ENCODE measurements around the gene TACC2.

Gene TACC2

DNA sequence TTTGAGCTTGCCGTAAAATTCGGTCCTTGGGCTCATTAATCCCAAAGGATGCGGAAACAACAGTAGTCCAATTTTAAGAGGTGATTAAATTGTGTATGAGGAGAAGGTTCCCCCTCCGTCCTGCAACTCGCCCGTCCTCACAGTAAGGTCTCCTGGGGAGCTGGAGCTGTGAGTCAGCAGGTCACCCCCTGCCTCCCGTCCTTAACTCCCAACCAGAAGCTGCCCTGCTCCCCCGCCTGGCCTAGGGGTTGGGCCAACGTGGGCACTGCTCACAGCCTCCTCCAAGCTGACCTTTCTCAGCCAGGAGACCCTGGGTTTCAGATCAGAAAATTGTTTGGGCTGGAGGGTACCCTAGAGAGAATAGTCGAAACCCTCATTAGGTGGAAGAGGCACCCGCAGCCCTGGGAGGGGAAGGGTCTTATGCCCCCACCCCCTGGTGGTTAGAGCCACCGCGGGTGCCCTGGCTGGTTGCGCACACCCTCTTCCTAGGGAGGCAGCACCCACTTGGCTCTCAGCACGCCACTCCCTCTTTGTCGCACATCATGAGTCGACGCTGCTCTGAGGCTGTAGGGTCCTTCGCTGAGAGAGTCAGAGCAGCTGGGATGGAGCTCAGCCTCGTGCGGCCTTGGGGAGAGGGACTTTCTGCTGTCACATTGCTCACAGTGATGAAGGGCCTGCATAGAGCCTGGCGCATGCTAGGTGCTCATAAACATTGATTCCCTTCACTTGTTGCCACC is 131.2 kb downstream of the TACC2 start:
- Histone ChIP-seq H3K4ac (ENCODE audit: low read depth in 1 of 2, low read length in 2 of 2) (peak overlapping the region in 1 of 2 experiments; percentile 35), H3K14ac (ENCODE audit: low read length in 2 of 2) (no peak overlapping the region), H2BK5ac (ENCODE audit: low read depth, low read length, poor library complexity, severe bottlenecking) (no peak overlapping the region), H2BK120ac (ENCODE audit: low read depth, low read length) (no peak overlapping the region), H3K9me3 (ENCODE audit: control insufficient read depth, low read length) (no peaks in the 10 kb centered on the region), H3K23ac (ENCODE audit: low read length in 2 of 2) (no peak overlapping the region), H3K4me3 (ENCODE audit: insufficient read depth in 1 of 2, low read depth in 1 of 2, low read length in 2 of 2) (no peak overlapping the region), H2AK5ac (ENCODE audit: low read length, severe bottlenecking) (peak overlapping the region; percentile 23), H3K4me2 (ENCODE audit: low read length, poor library complexity, severe bottlenecking) (peak overlapping the region; percentile 31), H3K4me1 (ENCODE audit: control insufficient read depth, insufficient read depth, low read depth, low read length) (peaks cover 28% of the 10 kb centered on the region), H4K8ac (ENCODE audit: low read length) (peak overlapping the region; percentile 19), H3K18ac (ENCODE audit: low read depth in 1 of 2, low read length in 2 of 2) (peak overlapping the region in 1 of 2 experiments; percentile 37), H2AFZ (ENCODE audit: low read depth, low read length) (no peak overlapping the region), H3K27me3 (ENCODE audit: control insufficient read depth in 1 of 2, insufficient read depth in 1 of 2, low read length in 2 of 2) (no peaks in the 10 kb centered on the region), H2BK15ac (ENCODE audit: low read depth, poor library complexity, severe bottlenecking) (no peak overlapping the region), H3K9ac (ENCODE audit: low read length) (no peak overlapping the region), H4K91ac (ENCODE audit: low read length) (peak overlapping the region; percentile 71), H3K27ac (ENCODE audit: low read length, poor library complexity, severe bottlenecking) (peak overlapping the region; percentile 1), H3K36me3 (ENCODE audit: control insufficient read depth in 1 of 2, insufficient read depth in 2 of 2, low read depth in 1 of 2, low read length in 2 of 2) (no peaks in the 10 kb centered on the region), H2BK12ac (ENCODE audit: low read length in 2 of 2) (peak overlapping the region in 1 of 2 experiments; percentile 21), H3K79me1 (replicated peaks; ENCODE audit: low read length, poor library complexity, severe bottlenecking) (peaks cover 33% of the 10 kb centered on the region)
- whole genome bisulfite sequencing: 78% methylated on average over 20 of the region's 22 CpGs
- no peak for DNase-seq

DNA sequence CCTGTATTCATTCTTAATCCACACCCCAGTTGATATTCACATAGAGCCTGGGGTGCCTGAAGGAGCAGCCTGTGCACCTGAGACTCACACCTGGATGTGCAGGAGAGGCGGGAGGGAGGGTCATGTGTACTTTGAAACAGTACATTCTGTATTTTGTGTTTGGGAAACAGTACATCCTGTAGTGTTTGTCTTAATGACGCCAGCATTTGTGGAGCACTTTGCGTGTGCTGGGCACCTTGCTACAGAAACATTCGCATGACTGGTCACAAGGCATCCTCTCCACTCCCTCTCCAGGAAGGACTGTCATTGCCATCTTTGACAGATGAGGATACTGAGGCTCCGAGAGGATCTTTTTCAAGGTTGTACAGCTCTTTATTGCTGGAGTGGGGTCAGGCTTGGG is 132.1 kb downstream of the TACC2 start:
- no peak for DNase-seq
- 97% methylated on average over 5 of the region's 5 CpGs for WGBS
- no peak overlapping the region for H2BK5ac ChIP-seq (ENCODE audit: low read depth, low read length, poor library complexity, severe bottlenecking)
- H3K9me3 ChIP-seq (ENCODE audit: control insufficient read depth, low read length): no peaks in the 10 kb centered on the region
- no peak overlapping the region for H2AFZ ChIP-seq (ENCODE audit: low read depth, low read length)
- no peak overlapping the region for H3K14ac ChIP-seq (ENCODE audit: low read length in 2 of 2)
- peak overlapping the region; percentile 49 for H2AK5ac ChIP-seq (ENCODE audit: low read length, severe bottlenecking)
- H3K4me1 ChIP-seq (ENCODE audit: control insufficient read depth, insufficient read depth, low read depth, low read length): peaks cover 28% of the 10 kb centered on the region
- H3K27me3 ChIP-seq (ENCODE audit: control insufficient read depth in 1 of 2, insufficient read depth in 1 of 2, low read length in 2 of 2): no peaks in the 10 kb centered on the region
- H3K23ac ChIP-seq (ENCODE audit: low read length in 2 of 2): no peak overlapping the region
- no peak overlapping the region for H3K4me3 ChIP-seq (ENCODE audit: insufficient read depth in 1 of 2, low read depth in 1 of 2, low read length in 2 of 2)
- peaks cover 38% of the 10 kb centered on the region for H3K79me1 ChIP-seq (replicated peaks; ENCODE audit: low read length, poor library complexity, severe bottlenecking)
- no peak overlapping the region for H2BK15ac ChIP-seq (ENCODE audit: low read depth, poor library complexity, severe bottlenecking)
- no peak overlapping the region for H3K4me2 ChIP-seq (ENCODE audit: low read length, poor library complexity, severe bottlenecking)
- no peak overlapping the region for H3K27ac ChIP-seq (ENCODE audit: low read length, poor library complexity, severe bottlenecking)
- no peak overlapping the region for H4K8ac ChIP-seq (ENCODE audit: low read length)
- no peak overlapping the region for H4K91ac ChIP-seq (ENCODE audit: low read length)
- H3K9ac ChIP-seq (ENCODE audit: low read length): no peak overlapping the region
- H3K18ac ChIP-seq (ENCODE audit: low read depth in 1 of 2, low read length in 2 of 2): no peak overlapping the region
- no peak overlapping the region for H3K4ac ChIP-seq (ENCODE audit: low read depth in 1 of 2, low read length in 2 of 2)
- H2BK120ac ChIP-seq (ENCODE audit: low read depth, low read length): no peak overlapping the region
- H2BK12ac ChIP-seq (ENCODE audit: low read length in 2 of 2): no peak overlapping the region
- H3K36me3 ChIP-seq (ENCODE audit: control insufficient read depth in 1 of 2, insufficient read depth in 2 of 2, low read depth in 1 of 2, low read length in 2 of 2): no peaks in the 10 kb centered on the region

DNA sequence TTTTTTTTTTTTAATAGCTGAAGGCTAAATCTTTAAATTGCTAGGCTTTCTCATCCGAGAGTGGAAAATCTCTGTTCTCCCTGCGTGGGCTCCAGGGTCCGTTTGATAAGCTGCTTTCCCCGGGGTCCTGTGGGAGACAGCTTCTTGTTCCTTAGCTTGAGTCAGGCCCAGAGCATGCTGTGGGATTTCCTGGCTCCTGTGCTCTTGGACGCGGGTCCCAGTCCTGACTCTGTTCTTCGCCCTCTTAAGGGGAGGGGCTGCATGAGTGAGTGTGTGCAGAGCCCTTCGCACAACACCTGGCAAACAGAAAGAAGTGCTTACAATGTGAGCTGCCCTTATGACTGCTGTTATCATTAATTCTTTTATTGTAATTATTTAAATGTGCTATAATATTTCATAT is 133.5 kb downstream of the TACC2 start:
- Histone ChIP-seq H3K4me2 (ENCODE audit: low read length, poor library complexity, severe bottlenecking) (no peak overlapping the region), H2BK5ac (ENCODE audit: low read depth, low read length, poor library complexity, severe bottlenecking) (no peak overlapping the region), H2AK5ac (ENCODE audit: low read length, severe bottlenecking) (no peak overlapping the region), H3K4ac (ENCODE audit: low read depth in 1 of 2, low read length in 2 of 2) (no peak overlapping the region), H2BK12ac (ENCODE audit: low read length in 2 of 2) (peak overlapping the region in 1 of 2 experiments; percentile 3), H2AFZ (ENCODE audit: low read depth, low read length) (no peak overlapping the region), H3K14ac (ENCODE audit: low read length in 2 of 2) (no peak overlapping the region), H3K18ac (ENCODE audit: low read depth in 1 of 2, low read length in 2 of 2) (no peak overlapping the region), H3K79me1 (replicated peaks; ENCODE audit: low read length, poor library complexity, severe bottlenecking) (peaks cover 39% of the 10 kb centered on the region), H3K23ac (ENCODE audit: low read length in 2 of 2) (peak overlapping the region in 1 of 2 experiments; percentile 5), H3K4me3 (ENCODE audit: insufficient read depth in 1 of 2, low read depth in 1 of 2, low read length in 2 of 2) (no peak overlapping the region), H3K36me3 (ENCODE audit: control insufficient read depth in 1 of 2, insufficient read depth in 2 of 2, low read depth in 1 of 2, low read length in 2 of 2) (no peaks in the 10 kb centered on the region), H3K9me3 (ENCODE audit: control insufficient read depth, low read length) (no peaks in the 10 kb centered on the region), H3K27me3 (ENCODE audit: control insufficient read depth in 1 of 2, insufficient read depth in 1 of 2, low read length in 2 of 2) (no peaks in the 10 kb centered on the region), H3K4me1 (ENCODE audit: control insufficient read depth, insufficient read depth, low read depth, low read length) (peaks cover 33% of the 10 kb centered on the region), H3K9ac (ENCODE audit: low read length) (no peak overlapping the region), H2BK120ac (ENCODE audit: low read depth, low read length) (no peak overlapping the region), H4K91ac (ENCODE audit: low read length) (no peak overlapping the region), H4K8ac (ENCODE audit: low read length) (no peak overlapping the region), H2BK15ac (ENCODE audit: low read depth, poor library complexity, severe bottlenecking) (no peak overlapping the region), H3K27ac (ENCODE audit: low read length, poor library complexity, severe bottlenecking) (no peak overlapping the region)
- no peak for DNase-seq
- WGBS: 74% methylated on average over 6 of the region's 8 CpGs

DNA sequence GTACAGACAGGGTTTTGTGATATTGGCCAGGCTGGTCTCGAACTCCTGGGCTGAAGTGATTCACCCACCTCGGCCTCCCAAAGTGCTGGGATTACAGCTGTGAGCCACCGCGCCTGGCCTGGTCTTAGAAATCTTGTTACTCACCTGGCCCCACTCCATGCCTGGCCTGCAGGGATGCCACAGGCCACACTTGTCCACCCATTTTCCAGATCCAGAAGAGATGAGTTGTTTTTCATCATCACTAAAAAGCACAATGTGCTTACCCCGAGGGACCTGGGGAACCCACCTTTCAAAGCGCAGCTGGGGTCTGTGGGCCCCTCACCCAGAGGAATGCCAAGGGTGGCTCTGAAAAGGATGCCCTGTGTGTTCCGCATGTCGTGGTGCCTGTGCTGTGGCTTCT is 134.2 kb downstream of the TACC2 start:
- no peak overlapping the region for H2BK120ac ChIP-seq (ENCODE audit: low read depth, low read length)

More for the DNA sequence above, 134.2 kb downstream of the TACC2 start:
- Histone ChIP-seq H4K8ac (ENCODE audit: low read length) (peak overlapping the region; percentile 50), H3K27ac (ENCODE audit: low read length, poor library complexity, severe bottlenecking) (no peak overlapping the region), H3K4me1 (ENCODE audit: control insufficient read depth, insufficient read depth, low read depth, low read length) (peaks cover 37% of the 10 kb centered on the region), H3K9me3 (ENCODE audit: control insufficient read depth, low read length) (no peaks in the 10 kb centered on the region), H3K27me3 (ENCODE audit: control insufficient read depth in 1 of 2, insufficient read depth in 1 of 2, low read length in 2 of 2) (no peaks in the 10 kb centered on the region), H2BK12ac (ENCODE audit: low read length in 2 of 2) (no peak overlapping the region), H3K79me1 (replicated peaks; ENCODE audit: low read length, poor library complexity, severe bottlenecking) (peaks cover 37% of the 10 kb centered on the region), H4K91ac (ENCODE audit: low read length) (no peak overlapping the region), H2AFZ (ENCODE audit: low read depth, low read length) (no peak overlapping the region), H3K23ac (ENCODE audit: low read length in 2 of 2) (peak overlapping the region in 1 of 2 experiments; percentile 42), H3K4me2 (ENCODE audit: low read length, poor library complexity, severe bottlenecking) (no peak overlapping the region), H3K4me3 (ENCODE audit: insufficient read depth in 1 of 2, low read depth in 1 of 2, low read length in 2 of 2) (no peak overlapping the region), H2BK15ac (ENCODE audit: low read depth, poor library complexity, severe bottlenecking) (no peak overlapping the region), H3K36me3 (ENCODE audit: control insufficient read depth in 1 of 2, insufficient read depth in 2 of 2, low read depth in 1 of 2, low read length in 2 of 2) (no peaks in the 10 kb centered on the region), H3K4ac (ENCODE audit: low read depth in 1 of 2, low read length in 2 of 2) (no peak overlapping the region), H2AK5ac (ENCODE audit: low read length, severe bottlenecking) (no peak overlapping the region), H3K14ac (ENCODE audit: low read length in 2 of 2) (no peak overlapping the region), H2BK5ac (ENCODE audit: low read depth, low read length, poor library complexity, severe bottlenecking) (no peak overlapping the region), H3K9ac (ENCODE audit: low read length) (no peak overlapping the region), H3K18ac (ENCODE audit: low read depth in 1 of 2, low read length in 2 of 2) (peak overlapping the region in 1 of 2 experiments; percentile 55)
- no peak for DNase-seq
- 81% methylated on average over 8 of the region's 8 CpGs for WGBS

Data from mesenchymal stem cell (in vitro differentiated cells and primary cell).